HL-60/S4 (cell line): Measurements from ENCODE around the gene MEIS3.

ENCODE experiments used
- in situ Hi-C: fragments of 300-500 bp; cut with MboI; formaldehyde crosslinking; loops from 2 replicates; pipeline ENCODE4 v1.14.3; 2022; ENCODE audit warnings: low sequenced_read_pairs

Gene MEIS3

DNA sequence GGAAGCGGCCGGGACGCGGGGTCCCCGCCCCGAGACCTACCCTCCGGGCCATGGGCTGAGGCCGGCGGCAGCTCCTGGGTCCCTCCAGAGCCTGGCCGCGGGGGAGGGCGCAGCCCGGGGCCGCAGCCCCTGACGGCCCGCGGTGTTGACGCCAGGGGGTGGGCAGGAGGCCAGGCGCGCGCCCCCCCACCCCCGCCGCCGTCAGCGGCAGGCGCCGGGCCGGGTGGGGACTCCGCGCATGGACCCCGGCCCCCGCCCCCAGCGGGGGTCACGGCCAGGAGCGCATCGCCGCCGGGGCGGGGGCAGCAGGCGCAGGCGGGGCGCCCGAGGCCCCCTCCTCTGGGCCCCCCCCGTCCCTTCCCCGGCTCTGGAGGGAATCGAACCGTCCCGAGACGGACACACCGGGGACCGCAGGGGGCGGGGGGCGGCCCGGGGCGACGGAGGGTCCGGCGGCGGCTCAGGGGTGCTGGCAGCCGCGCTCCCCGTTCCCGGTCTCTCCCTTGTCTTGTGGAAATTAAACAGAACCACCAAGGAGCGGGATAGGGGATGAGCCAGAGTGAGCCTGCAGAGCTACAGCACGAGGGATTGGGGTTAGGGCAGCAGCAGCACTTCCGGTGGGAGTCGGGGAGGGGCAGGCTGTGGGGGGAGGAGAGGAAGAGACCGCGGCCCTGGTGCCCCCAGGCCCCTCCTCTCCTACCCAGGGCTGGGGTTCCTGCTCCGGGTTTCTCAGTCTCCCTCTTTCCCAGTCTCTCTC is at the start of gene MEIS3:
MEIS3 (minus strand) TSS at position 498 of the 754 bp plus-strand sequence; CDS start at position 52, 446 bp downstream.
- in situ Hi-C loops: no loop called here

GRCh38 chr19:47467914-47468313 is 48.6 kb upstream of the MEIS3 start:
- in situ Hi-C loops: no loop called here

DNA sequence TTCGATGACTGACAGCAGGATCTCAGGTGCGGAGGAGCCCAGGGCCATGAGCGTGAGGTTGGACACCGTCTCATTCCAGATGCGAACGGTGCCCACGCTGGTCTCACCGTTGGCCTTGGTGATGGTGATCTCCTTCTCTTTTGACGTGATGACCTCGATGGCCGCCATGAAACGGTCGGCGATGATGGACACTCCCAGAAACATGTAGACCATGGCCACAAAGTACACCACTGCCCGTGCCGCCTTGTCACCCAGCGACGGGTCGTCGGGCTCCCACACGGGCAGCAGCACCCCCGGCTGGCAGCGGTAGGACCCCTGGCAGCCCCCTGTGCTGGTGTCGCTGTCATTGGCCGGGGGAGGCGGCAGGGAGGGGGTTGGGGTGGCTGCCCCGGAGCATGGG is 46.6 kb upstream of the MEIS3 start:
- in situ Hi-C loops: no loop called here

GRCh38 chr19:47464675-47465419 is 45.5 kb upstream of the MEIS3 start:
- in situ Hi-C loops: no loop called here

DNA sequence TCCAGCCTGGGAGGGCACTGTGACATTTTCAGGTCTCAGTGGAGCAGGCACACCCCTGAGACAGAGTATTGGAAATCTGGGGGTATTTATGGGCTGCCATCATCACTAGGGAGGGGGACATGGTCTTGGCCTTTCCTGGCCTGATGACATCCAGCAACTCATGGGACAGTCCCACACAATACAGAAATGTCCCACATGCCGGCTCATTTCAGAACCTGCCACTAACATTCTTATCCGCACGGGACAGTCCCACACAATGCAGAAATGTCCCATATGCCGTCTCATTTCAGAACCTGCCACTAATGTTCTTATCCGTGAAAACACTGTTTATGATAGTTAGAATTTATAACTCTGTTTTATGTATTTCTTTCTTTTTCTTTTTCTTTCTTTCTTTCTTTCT is 42.5 kb upstream of the MEIS3 start:
- in situ Hi-C loops: no loop called here

DNA sequence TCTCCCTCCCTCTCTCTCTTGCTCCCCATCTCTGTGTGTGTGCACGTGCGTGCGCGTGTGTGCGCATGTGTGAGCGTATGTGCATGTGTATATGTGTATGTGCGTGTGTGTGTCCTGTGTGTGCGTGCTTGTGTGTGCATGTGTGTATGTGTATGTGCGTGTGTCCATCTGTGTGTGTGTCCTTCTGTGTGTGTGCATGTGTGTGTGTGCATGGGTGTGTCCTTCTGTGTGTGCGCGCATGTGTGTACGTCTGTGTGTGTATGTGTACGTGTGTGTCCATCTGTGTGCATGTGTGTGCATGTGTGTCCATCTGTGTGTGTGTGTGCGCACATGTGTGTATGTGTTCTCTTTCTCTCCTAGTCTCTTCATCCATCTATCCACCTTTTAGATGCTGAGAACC is 40.1 kb upstream of the MEIS3 start:
- in situ Hi-C loops: no loop called here

- in situ Hi-C loops: no loop called here
Observed at GRCh38 chr19:47458672-47459071, 39.3 kb upstream of the MEIS3 start.

GRCh38 chr19:47456721-47457474 is 37.6 kb upstream of the MEIS3 start:
- in situ Hi-C loops: no loop called here

GRCh38 chr19:47450478-47450877 is 31.2 kb upstream of the MEIS3 start:
- in situ Hi-C loops: no loop called here

- in situ Hi-C loops: loop anchor here (10.0 kb wide), 1 partner anchor 96 kb away; no protein-coding TSS in a partner anchor
Observed at GRCh38 chr19:47448360-47448727, 29.0 kb upstream of the MEIS3 start.

GRCh38 chr19:47447470-47448359 is 28.4 kb upstream of the MEIS3 start:
- in situ Hi-C loops: loop anchor here (10.0 kb wide), 1 partner anchor 97 kb away; no protein-coding TSS in a partner anchor

- in situ Hi-C loops: loop anchor here (10.0 kb wide), 1 partner anchor 98 kb away; no protein-coding TSS in a partner anchor
Observed at GRCh38 chr19:47446534-47447469, 27.5 kb upstream of the MEIS3 start.

DNA sequence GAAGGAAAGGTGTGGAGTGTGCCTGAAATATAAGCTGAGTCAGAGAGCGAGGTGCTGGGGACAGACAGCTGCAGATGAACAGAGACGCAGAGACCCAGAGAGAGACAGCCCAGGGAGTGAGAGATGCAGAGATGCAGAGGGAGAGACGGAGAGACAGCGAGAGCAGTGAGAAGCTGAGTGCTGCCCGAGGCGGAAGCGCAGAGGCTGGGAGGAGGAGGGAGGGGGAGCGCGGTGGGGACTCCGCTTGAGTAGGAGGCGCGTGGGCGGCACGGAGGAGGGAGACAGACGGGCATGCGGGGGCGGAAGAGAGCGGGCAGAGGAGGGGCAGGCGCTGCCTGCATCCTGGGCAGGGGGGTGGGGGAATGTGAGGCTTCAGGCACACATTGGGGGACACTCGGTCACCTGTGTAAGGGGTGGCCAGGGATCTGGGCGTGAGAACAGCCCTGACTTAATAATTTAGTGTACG is 26.6 kb upstream of the MEIS3 start:
- in situ Hi-C loops: loop anchor here (10.0 kb wide), 1 partner anchor 99 kb away; no protein-coding TSS in a partner anchor

GRCh38 chr19:47445527-47445926 is 26.2 kb upstream of the MEIS3 start:
- in situ Hi-C loops: loop anchor here (10.0 kb wide), 1 partner anchor 99 kb away; no protein-coding TSS in a partner anchor

DNA sequence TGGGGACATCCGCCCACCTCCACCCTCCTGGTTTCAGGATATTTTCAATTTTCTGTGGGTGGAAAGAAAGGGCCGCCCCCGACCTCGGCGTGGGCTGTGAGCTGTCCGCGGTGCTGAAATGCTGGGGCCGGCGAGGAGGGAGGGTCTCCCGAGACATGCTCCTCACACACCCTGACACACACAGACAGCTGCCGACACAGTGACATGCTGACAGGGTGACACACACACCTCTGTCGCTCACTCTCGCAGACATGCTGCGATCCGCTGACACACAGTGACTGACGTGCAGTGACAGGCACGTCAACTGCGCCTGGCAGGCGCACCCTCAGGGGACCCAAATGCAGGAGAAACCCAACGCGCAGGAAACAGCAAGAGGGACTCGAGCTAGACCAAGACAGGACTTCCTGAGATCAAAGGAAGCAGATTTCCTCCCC is 25.1 kb upstream of the MEIS3 start:
- in situ Hi-C loops: loop anchor here (10.0 kb wide), 1 partner anchor 100 kb away; no protein-coding TSS in a partner anchor

DNA sequence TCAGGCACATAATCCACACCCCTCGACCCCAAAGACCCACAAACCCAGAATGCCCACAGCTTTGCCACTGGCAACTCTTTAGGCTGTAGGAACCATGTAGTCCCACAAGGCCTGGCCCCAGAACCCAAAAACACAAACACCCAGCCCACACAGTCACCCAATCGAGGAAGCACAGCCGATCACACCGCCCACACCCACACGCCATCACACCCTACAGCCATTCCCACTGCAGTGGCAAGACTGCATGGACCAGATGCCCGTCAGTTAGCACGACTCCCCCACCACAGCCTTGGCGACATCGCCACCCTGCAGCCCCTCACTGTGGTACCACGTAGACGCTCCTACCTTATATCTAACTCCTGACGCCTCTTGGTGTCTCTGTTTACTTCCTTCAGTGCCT is 24.0 kb upstream of the MEIS3 start:
- in situ Hi-C loops: loop anchor here (10.0 kb wide), 1 partner anchor 101 kb away; no protein-coding TSS in a partner anchor

GRCh38 chr19:47438793-47439220 is 19.5 kb upstream of the MEIS3 start:
- in situ Hi-C loops: loop anchor here (5.0 kb wide), 1 partner anchor 258 kb away; no protein-coding TSS in a partner anchor

DNA sequence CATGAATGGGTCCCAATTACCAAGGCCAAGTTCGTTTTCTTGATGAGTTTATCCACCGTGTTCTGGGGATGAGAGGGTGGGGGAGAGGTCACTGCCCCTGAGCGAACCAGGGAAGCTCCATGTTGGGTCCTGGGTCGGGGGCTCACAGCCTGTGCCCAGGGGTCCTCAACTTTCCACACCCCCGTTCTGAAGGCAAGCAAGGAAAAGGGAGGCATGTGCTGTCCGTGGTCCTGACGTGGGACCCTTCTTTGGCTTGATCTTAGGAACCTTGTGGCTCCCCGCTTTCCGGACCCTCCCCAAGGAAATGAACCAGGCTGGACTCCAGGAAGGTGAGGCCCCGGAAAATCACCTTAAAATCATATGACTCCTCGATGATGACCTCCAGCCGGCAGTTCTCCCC is 18.2 kb upstream of the MEIS3 start:
- in situ Hi-C loops: loop anchor here (5.0 kb wide), 1 partner anchor 260 kb away; no protein-coding TSS in a partner anchor
